Fibroblast of upper back skin (primary cell): ENCODE results near the gene ZFYVE28.
"Not testable (repeated sequence)": the region's sequence is repeated elsewhere in the genome, so short reads cannot be mapped to it uniquely, and the experiment has no call there.

Experiments
- DNase-seq: peaks from one replicate; pipeline ENCODE4 v3.0.0-alpha.2; 2013

Gene ZFYVE28

DNA sequence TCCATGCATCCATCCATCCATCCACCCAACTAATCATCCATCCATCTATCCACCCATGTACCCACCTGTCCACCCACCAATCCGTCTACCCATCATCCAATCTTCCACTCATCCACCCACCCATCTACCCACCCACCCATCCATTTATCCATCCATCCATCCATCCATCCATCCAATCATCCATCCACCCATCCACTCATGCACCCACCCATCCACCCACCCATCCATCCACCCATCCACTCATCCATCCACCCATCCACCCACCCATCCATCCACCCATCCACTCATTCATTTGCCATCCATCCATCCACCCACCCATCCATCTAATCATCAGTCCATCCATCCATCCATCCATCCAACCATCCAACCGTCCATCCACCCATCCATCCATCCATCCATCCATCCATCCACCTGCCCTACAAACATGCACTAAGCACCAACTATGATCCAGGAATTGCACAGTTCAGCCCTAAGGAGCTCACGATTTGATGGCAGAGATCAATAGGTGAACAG lies 135.2 kb downstream of the ZFYVE28 start:
- DNase-seq: no peak

DNA sequence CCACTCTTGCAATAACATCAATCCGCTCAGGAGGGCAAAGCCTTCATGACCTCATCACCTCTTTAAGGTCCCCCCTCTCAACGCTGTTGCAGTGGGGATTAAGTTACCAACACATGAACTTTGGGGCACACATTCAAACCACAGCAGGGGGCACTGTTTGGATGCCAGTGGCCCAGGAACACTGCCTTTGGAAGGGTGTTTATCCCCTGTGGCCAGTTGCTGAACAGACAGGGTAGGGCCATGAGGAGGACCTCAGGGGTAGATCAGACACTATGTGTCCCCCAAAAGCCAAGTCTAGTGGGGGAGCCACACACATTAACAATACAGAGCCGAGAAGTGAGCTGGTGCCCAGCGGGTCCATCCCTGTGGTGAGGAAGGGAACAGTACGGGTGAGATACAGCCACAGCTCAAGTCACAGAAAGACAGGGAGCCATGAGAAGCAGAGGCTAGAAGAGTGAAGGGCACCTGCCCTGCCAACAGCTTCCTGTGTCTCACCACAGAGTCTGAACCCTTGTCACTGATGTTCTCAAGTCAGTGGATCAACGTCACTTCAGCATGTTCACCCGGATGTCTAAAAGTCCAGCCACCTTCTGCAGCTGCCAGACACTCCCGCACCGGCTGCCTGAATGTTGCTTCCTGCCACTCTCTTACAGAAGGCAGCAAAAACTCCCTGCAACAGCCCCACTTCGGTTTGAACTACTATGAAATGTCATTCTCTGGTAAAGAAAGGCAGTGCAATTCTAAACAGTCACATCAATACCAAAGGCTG lies 136.7 kb downstream of the ZFYVE28 start:
- DNase-seq: no peak

DNA sequence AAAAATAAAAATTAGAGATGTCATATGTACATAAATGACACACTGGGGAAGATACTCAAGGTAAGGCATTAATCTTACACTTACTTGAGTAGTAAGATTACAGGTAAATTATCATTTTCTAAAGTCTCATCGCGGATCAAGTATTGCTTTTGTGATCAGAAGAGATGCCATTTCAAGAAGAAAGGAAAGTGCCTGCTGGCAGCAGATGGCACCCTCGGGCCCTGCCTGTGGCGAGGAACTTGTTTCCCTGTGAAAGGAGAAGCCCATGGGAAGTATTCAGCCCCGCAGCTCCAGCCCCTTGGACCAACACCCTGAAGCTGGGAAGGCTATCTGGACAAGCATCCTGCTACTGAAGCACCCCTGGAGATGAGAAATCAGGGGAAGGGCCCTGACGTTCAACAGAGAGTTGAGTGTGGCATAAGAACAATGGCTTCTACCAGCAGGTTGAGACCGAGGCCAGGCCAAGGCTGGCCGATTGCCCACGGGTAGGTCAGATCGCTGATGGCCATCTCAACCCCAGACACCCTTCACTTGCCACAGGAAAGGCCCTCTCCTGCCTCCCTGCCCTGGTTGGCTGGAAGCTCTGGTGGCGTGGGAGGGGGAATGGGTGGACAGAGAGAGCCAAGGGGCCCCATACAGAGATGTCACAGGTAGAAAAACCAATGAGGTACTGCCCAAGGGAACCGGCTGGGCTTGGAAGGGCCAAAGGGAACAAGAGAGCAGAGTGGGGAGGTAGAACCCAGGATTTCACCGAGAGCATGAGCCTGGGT lies 137.7 kb downstream of the ZFYVE28 start:
- no peak for DNase-seq

DNA sequence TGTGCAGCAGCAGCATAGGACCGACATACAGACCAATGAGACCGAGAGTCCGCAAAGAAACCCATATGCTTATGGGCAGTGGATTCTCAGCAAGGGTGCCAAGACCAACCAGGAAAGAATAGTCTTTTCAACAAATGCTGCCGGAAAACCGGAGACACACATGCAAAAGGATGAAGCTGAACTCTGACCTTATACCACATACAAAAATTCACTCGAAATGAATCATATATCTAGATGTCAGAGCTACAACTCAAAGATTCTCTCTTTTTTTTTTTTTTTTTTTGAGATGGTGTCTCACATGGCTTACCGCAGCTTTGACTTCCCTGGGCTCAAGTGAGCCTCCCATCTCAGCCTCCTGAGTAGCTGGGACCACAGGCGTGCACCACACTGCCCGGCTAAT lies 140.5 kb downstream of the ZFYVE28 start:
- no peak for DNase-seq

DNA sequence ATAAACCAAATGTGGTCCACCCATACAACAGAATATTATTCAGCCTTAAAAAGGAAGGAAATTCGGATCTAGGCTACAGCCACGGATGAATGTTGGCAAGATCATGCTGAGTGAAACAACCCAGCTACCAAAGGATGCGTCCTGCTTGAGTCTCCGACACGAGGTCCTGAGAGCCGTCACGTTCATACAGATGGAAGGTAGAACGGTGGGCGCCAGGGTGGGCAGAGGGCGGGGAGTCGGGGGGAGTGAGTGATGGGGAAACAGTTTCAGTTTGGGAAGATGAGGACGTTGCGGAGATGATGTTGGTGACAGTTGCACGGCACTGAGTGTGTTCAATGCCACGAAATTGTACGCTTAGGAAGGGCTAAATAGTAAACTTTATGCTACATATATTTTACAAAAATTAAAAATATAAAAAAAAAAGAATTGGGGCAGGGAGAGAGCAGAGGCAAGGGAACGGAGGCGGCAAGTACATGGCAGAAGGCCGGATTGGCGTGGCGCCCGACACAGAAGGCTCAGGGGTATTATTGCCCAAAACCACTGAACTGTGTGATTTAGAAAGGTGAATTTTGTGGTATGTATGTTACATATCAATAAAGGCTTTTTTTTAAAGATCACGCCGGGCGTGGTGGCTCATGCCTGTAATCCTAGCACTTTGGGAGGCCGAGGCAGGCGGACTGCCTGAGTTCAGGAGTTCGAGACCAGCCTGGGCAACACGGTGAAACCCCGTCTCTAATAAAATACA lies 141.7 kb downstream of the ZFYVE28 start:
- DNase-seq: no peak

DNA sequence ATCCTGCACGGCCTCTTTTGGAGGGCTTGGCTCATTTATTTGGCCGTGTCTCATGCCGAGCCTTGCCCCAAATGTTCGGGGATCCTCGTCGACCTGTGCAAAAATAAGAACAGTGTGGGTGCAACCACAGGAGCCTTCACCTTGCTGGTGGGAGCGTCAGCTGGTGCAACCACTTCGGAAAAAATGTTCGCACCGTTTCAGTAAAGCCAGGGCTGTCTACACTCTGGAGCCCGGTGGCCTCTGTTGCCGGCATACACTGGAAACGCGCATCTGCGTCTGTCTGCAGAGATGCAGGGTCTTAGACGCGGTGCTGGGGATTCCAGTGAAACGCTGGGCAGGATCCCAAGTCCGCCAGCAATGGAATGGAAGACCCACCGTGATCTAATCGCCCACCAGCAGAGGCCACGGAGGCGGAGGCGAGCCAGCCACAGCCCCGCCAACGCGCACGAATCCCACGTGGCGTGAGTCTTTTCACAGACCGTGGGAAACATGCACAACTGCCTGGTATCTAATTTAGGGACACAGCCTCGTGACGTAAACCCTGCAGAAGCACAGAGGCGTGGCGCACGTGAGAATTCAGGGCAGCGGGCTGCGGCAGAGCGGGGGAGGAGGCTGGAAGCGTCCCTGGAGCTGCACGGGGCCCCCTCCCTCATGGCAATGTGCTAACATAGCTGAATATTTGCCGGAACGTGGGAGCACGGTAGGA lies 142.7 kb downstream of the ZFYVE28 start:
- DNase-seq: no peak

DNA sequence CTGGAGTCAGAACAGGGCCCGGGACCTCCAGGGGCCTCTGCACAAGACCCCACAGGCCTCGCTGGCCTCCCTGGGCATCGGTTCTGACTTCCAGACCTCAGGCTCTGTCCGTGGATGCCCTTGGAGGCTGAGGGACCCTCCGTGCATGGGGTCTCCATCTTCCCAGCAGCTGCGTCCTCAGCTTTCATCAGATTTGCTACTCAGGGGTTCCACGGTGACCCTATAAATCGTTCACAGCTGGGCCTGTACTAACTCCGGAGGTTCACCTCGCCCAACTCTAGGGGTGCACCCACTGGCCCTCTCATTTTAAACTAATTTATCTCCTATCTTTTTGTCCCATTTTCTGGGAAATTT lies 143.4 kb downstream of the ZFYVE28 start:
- not testable (repeated sequence) for DNase-seq

DNA sequence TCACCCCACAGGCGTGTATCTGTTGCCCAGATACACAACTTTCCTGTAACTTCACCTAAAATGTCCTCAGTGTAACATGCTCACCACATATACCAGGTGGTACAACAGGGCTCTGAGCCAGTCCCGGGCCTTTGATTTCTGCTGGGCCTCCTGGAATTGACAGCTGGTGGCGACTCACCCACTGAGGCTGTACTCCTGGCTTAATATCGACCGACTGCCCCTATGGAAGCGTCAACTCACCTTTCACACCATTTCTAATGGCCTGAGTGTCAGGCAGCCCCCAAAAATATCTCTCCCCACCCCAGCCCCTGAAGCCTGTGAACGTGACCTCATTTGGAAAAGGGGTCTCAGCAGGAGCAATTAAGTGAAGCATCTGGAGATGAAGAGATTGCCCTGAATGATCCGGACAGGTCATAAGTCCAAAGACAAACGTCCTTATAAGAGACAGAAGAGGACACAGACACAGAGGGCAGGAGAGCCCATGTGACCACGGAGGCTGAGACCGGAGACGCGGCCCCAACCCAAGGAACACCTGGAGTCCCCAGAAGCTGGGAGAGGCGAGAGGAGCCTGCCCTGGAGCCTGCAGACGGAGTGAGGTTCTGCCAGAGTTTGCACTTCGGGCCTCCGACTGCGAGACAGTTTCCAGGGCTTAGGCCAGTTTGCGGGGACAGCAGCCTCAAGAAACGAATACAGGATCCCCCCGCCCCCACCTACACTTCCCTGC lies 144.0 kb downstream of the ZFYVE28 start:
- DNase-seq: no peak

DNA sequence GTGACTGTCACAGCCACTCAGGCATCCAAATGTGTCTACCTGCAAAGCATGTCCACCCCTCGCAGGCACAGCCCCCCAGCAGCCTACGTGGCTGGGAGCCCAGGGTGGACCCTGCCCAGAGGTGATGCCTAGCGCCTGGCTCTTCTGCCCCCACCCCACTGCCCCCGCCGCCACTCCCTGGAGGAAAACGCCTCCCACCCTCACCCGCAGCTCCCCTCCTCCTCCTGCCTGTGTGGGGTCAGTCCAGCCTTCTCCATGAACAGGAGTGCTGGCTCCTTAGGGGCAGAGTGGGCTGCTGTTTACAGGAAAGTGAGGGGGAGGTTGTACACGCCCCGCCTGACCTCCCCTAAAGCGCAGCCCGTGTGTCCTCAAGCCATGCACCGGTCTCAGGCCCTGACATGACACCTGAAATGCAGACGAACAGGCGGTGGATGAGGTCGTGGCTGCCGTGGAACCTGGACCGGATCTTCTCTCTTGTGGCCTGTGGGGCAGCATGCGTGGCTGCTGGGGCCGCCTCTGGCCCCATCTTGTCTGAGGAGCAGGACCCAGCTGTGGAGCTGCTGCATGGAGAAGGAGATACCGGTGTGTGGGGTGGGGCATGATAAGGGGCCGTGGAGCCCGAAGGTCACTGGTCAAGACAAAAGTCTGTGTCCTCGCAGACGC lies 144.7 kb downstream of the ZFYVE28 start:
- no peak for DNase-seq

DNA sequence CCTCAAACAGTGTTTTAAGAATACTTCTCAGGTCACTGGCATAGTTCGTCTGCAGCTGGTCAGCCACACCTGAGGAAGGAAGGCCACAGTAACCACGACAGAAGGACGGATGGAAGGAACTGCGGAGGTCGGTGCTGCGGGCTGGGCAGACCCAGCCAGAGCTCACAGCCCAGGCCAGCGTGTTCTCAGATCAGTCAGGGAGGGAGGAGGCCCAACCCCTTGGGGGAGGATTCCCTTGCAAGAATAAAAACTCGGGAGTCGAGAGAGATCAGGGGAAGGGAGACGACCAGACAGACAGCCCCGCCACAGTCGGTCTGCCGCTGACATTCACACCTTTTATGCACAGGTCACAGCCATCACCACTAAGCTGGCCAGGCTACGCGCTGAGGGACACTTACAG lies 145.2 kb downstream of the ZFYVE28 start:
- no peak for DNase-seq

DNA sequence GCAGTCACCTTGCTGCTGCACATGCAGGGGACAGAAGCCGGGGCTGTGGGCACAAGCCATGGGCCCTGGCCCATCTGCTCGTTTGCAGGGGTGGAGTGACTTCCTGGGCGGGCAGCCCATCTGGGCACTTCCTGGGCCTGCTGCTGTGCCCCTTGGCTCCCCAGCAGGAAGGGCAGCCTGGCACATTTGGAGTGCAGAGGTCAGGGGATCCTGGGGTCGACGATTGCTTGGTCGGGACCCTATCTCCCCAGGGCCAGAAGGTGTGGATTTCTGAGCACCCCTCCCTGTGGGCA lies 145.7 kb downstream of the ZFYVE28 start:
- no peak for DNase-seq

DNA sequence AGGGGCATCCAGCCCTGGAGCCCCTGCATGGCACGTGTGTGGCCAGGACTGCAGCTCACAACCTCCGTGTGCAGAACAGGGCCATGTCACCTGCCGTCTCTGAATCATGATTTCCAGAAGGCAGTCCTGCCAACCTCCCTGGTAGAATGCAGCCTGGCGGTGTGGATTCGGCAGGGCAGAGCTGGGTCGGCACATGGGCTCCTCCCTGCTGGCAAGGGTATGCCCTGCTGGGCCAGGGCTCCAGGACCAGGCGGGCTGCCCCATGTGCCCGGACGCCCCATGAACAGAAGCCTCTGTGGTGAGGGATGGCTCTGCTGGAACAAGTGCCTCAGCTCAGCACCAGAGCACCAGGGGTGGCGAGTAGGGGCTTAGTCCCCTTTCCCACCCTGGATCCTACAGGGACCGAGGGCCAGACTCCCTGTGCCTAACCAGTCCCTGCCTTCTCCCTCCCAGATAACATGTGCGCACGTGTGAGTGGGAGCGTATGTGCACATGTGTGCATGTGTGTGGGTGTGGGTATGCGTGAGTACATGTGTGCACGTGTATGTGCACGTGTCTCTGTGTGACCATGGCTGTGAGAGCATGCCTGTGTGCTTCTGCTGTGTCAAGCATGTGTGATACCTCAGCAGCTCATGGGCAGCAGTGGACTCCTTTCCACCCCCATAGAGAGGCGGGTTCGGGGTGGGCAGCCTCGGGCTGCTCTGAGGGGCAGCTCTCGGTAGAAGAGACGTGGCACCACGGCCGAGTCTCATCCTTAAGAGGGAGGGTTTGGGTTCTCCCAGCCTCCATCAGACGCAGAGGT lies 146.2 kb downstream of the ZFYVE28 start:
- no peak for DNase-seq

DNA sequence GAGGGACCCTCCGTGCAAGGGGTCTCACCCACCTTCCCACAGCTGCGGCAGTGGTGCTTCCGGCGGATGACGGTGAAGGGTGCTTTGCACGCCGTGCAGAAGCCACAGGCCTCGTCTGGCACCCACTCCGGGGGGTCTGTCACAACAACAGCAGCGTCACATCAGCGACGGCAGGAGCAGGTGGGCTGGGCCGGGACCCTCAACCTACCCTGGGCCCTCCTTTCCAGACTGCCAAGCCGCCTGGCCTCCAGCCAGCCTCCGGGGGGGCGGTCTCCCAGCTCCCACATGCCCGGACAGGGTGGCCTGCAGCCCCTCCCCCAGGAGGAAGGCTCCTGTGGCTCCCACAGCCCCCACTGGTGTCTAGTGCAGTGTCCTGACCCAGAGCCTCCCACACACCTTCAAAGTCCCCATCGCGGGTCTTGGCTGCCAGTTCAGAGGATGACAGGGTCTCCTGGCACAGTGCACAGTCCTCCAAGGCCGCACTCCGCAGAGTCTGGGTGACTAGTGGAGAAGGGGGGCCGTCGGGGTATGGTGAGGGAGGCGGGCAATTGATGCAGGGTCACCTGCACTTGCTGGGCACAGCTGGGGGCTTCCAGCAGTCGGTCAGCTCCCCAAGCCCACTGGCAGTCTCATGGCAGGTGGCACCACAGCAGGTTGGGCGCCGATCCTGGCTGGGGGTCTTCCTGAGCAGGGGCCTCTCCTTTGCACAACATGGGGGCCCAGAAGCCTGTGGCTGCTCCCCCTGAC lies 147.0 kb downstream of the ZFYVE28 start:
- no peak for DNase-seq

DNA sequence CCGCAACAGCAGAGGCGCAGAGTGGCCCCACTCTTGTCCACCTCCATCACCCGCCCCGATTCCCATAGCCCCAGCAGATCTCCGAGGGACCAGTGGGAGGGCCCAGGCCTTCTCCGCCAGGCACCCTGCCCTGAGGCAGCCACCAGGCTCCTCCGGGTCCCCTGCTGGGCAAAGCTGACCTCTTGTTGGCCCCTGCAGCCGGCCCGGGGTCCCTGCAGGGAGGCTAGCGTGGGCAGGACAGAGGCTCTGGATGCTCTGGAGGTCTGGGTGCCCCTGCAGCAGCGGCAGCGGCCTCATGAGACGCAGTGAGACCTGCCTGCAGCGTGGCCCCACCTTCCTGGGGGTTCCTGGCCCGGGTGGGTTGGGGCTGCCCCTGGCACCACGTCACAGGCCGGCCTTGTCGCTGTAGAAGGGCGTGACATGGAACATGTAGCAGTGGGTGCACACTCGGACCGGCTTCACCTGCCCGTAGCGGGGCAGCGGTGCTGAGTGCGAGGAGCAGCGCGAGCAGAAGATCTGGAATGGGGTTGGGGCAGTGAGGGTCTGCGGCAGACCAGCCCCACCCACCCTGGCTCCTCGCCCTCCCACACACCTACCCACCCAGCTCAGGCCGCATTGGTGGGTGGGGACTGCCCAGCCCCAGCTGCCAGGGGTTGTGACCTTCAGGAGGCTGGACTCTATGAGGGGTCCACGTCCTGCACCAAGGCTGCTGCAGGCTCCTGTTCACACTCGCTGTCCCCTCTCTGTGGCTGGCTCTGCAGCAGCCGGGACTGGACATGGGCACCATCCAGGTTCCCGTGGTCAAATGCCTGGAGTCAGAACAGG lies 147.9 kb downstream of the ZFYVE28 start:
- DNase-seq: no peak

DNA sequence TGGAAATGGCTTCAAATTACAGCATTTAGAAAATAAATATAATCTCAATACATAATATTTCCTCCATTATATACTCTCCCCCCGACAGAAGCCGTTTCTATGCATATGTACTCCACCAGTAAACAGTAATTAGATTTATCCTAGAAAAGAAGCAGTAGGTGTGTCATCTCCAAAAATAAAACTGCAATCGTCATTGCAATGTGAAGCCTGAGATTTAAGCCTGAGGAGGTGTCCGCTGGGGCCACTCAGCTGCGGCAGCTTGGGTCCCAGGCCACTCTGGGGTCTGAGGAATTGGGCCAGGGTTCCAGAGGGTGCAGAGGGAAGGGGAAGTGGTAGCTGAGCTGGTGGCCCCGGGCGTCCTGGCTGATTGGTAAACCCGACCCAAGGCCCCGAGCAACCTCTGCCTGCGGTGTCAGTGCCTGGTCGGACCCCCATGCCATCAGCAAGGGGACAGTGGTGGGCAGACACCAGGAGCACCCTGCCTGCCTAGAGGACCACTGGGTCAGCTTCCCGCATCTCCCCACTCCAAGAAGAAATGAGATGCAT lies 148.8 kb downstream of the ZFYVE28 start:
- DNase-seq: no peak

DNA sequence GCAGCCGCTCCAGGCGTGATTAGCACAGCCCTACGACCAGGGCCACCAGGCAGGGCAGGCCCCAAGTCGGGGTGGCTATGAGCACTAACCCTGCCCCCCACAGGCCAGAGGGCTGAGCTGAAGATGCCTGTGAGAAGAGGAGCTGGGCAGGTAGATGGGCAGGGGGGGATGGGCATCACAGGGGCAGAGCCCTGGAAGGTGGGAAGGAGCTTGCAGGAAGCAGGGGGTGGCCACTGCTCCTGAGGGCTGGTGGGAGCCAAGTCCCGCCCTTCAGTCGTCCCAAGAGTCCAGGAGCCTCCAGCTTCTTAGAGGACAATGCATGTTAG lies 149.3 kb downstream of the ZFYVE28 start:
- DNase-seq: no peak

DNA sequence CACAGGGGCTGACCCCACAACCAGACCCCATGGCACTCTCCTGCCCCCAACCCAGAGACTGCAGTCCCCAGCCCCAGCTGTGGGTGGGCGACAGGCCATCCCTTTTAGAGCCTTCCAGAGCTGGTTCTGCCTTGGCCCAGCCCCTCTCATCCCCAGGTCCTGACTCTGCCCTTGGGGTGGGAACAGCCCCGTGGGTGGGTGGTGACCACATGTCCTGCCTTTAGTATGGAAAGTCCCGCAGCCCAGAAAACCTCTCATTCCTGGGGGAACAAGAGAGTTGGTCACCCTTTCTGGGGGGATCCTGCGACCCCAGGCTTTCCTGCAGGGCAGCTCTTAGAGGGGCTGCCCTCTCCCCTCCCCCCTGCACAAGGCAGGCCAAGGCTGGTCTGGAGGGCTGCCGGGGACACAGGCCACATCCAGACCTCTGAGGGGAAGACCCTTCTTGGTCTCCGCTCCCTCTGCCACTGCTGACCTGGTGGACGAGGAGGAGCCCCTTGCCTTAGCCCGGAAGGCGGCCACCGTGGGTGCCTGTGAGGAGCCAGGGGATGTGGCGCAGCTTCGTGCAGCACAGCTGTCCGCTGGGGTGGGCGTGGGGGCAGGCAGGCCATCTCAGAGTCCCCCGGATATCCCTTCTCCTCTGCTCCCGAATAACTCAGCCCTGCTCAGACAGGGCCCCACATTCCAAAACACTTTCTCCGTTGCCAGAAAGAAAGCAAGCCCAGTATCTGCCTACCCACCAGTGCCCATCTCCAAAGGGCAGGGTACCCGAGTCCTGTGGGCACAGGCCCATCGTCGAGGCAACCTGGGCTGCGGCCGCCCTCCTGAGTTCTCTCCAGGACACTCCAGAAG lies 149.9 kb downstream of the ZFYVE28 start:
- DNase-seq: no peak

DNA sequence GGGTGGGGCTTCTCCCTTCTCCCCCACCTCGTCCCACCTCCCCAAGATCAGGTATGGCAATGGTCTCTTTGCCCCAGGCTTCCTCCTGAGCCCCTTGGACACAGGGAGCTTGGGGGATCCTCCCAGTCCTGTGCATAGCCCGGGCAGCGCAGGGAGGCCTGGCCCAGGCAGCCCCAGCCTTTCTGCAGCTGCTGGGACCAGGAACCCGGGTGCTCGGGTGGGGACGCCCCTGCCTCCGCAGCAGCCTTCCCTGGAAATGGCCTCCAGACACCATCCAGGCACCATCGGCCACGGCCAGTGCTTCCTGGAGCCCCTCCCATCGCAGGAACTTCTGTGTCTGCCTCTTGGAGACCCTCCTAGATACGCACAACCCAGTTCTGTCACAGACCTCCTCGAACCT lies 150.6 kb downstream of the ZFYVE28 start:
- DNase-seq: no peak
